Bladder microvascular endothelial cell (primary cell): ENCODE results near the gene ADIPOQ. TPM values are rescaled to one million over a fixed set of nuclear protein-coding genes. Genes with fewer than 3 reads are reported as not detected.

Experiments
- total RNA-seq: library from RNA; depleted of rRNA; stranded (reverse); fragments of >200 nt; gene quantifications from 2 replicates; pipeline ENCODE4 v1.2.3, GENCODE V29; 2014

ADIPOQ gene
- not detected in 2 replicates for total RNA-seq

GRCh38 chr3:186842426-186843038 is at the start of gene ADIPOQ:
Gene ADIPOQ, plus strand, starts transcription at chr3:186842710. Its CDS starts 10,349 bp downstream, at chr3:186853059.

GRCh38 chr3:186806089-186807055 is 36.1 kb upstream of the ADIPOQ start, which contains the start of gene RFC4:
Gene RFC4, minus strand, starts transcription at chr3:186806482. Its CDS starts 1,769 bp downstream, at chr3:186804713.

Other genes with a start within 250 kb of the ADIPOQ start
- not detected in 2 replicates for gene AHSG, start 229.7 kb upstream of the ADIPOQ start, total RNA-seq
- not detected in 2 replicates for gene FETUB, start 202.3 kb upstream of the ADIPOQ start, total RNA-seq
- gene HRG, start 176.7 kb upstream of the ADIPOQ start, total RNA-seq, result not detected in 2 replicates
- gene KNG1, start 125.4 kb upstream of the ADIPOQ start, total RNA-seq, result not detected in 2 replicates
- 344 and 803 TPM in 2 replicates for gene EIF4A2, start 59.1 kb upstream of the ADIPOQ start, total RNA-seq
- 19.2 and 20.6 TPM in 2 replicates for gene RFC4, start 36.2 kb upstream of the ADIPOQ start, total RNA-seq
- gene ST6GAL1, start 87.8 kb downstream of the ADIPOQ start, total RNA-seq, result 40.3 and 84.1 TPM in 2 replicates